ENCODE measurements around the gene MAN2A2.

Gene MAN2A2

GRCh38 chr15:90880381-90881145 lies 22.5 kb upstream of the MAN2A2 start:
- TF ChIP-seq CTCF (IDR thresholded peaks at IDR 0.05; ENCODE audit: insufficient read depth, missing control alignments) = no peak
- FAIRE-seq (no peak), DNase-seq (ENCODE audit: insufficient read length, low spot score) (no peak)

DNA sequence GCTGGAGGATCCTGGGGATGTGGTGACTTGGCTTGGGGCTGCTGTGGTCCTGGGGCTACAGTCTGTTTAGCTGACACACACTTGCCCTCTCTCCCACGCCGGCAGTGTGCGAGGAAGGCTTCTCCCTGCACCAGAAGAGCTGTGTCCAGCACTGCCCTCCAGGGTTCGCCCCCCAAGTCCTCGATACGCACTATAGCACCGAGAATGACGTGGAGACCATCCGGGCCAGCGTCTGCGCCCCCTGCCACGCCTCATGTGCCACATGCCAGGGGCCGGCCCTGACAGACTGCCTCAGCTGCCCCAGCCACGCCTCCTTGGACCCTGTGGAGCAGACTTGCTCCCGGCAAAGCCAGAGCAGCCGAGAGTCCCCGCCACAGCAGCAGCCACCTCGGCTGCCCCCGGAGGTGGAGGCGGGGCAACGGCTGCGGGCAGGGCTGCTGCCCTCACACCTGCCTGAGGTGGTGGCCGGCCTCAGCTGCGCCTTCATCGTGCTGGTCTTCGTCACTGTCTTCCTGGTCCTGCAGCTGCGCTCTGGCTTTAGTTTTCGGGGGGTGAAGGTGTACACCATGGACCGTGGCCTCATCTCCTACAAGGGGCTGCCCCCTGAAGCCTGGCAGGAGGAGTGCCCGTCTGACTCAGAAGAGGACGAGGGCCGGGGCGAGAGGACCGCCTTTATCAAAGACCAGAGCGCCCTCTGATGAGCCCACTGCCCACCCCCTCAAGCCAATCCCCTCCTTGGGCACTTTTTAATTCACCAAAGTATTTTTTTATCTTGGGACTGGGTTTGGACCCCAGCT lies 21.7 kb upstream of the MAN2A2 start:
- FAIRE-seq (no peak), DNase-seq (ENCODE audit: insufficient read length, low spot score) (no peak)
- no peak for TF ChIP-seq CTCF (IDR thresholded peaks at IDR 0.05; ENCODE audit: insufficient read depth, missing control alignments)

GRCh38 chr15:90881978-90882721 lies 21.0 kb upstream of the MAN2A2 start:
- FAIRE-seq = no peak
- TF ChIP-seq CTCF (IDR thresholded peaks at IDR 0.05; ENCODE audit: insufficient read depth, missing control alignments) = no peak
- DNase-seq (ENCODE audit: insufficient read length, low spot score) = no peak

GRCh38 chr15:90882781-90883525 lies 20.1 kb upstream of the MAN2A2 start:
- no peak for TF ChIP-seq CTCF (IDR thresholded peaks at IDR 0.05; ENCODE audit: insufficient read depth, missing control alignments)
- DNase-seq (ENCODE audit: insufficient read length, low spot score) = no peak
- FAIRE-seq = no peak

DNA sequence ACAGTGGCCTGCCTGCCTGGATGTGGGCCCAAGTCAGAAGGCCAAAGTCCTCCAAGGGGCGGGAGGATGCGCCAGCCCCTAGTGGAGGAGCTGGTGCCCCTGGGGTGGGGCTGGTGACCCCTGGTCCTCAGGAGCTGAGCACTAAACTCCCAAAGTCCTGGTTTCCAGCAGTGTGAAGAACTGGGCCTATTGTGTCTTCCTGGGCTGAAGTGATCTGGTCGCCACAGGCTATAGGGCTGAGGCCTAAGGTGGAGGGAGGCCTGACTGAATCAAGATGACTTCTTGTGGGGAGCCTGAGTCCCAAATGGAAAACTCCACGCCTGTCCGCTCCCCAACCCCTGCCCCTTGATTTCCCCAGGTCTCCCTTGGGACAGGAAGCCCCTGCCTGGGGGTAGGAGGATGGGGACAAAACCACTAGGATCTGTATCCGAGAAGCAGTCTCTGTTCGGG lies 19.6 kb upstream of the MAN2A2 start:
- no peak for FAIRE-seq
- no peak for DNase-seq (ENCODE audit: insufficient read length, low spot score)
- no peak for TF ChIP-seq CTCF (IDR thresholded peaks at IDR 0.05; ENCODE audit: insufficient read depth, missing control alignments)

GRCh38 chr15:90883976-90884718 lies 19.0 kb upstream of the MAN2A2 start, which contains the start of gene FES:
FES (plus strand) TSS chr15:90884504; CDS start chr15:90885046, 542 bp downstream.
- no peak for DNase-seq (ENCODE audit: insufficient read length, low spot score)
- no peak for TF ChIP-seq CTCF (IDR thresholded peaks at IDR 0.05; ENCODE audit: insufficient read depth, missing control alignments)
- no peak for FAIRE-seq

All from D721Med (cell line).